Activated CD4-positive, alpha-beta T cell treated with anti-CD3 and anti-CD28 coated beads, Interleukin-2, amount 50 U/mL, for 4 hours (primary cell): ENCODE data around the gene HHATL.

ENCODE experiments used
- DNase-seq, 2 experiments: peaks; one replicate each; pipeline ENCODE4 v3.0.0-alpha.2; 2020

HHATL gene

DNA sequence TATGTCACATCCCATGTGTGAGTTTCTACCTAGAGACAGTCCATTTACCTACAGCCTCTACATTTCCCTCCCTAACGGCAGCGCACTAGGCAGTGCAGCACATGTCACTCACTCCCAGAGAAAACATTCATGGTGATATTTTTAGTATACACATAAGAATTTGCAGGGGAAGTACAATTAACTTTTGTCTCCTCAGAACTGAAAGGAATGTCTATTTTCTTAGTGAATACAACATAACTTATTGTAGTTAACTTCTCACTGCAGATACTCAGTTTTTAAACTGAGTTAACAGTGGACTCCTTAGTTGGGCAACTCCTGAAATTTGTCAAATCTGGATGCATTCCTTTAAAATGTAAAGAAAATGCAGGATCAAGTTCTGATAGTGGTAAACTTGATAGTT, 53.6 kb downstream of the HHATL start:
- DNase-seq, result no peak

- DNase-seq, result no peak
Measured at GRCh38 chr3:42647821-42648459, 54.7 kb downstream of the HHATL start.
